HL-60/S4 (cell line): ENCODE measurements around the gene ELAC1.
"Not testable (repeated sequence)": the region's sequence is repeated elsewhere in the genome, so short reads cannot be mapped to it uniquely, and the experiment has no call there.

Source experiments
- in situ Hi-C: fragments of 300-500 bp; cut with MboI; formaldehyde crosslinking; loops from 2 replicates; pipeline ENCODE4 v1.14.3; 2022; ENCODE audit warnings: low sequenced_read_pairs

The ELAC1 gene

DNA sequence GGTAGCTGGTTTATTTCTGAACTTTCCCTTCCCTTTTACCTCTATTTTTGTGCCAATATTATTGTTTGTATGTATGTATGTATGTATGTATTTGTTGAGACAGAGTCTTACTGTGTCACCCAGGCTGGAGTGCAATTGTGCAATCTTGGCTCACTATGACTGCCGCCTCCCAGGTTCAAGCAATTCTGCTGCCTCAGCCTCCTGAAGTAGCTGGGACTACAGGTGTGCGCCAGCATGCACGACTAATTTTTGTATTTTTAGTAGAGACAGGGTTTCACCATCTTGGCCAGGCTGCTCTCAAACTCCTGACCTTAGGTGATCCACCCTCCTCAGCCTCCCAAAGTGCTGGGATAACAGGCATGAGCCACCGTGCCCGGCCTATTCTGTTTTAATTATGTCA, 4.6 kb downstream of the ELAC1 start:
- in situ Hi-C loops, result not testable (repeated sequence)

DNA sequence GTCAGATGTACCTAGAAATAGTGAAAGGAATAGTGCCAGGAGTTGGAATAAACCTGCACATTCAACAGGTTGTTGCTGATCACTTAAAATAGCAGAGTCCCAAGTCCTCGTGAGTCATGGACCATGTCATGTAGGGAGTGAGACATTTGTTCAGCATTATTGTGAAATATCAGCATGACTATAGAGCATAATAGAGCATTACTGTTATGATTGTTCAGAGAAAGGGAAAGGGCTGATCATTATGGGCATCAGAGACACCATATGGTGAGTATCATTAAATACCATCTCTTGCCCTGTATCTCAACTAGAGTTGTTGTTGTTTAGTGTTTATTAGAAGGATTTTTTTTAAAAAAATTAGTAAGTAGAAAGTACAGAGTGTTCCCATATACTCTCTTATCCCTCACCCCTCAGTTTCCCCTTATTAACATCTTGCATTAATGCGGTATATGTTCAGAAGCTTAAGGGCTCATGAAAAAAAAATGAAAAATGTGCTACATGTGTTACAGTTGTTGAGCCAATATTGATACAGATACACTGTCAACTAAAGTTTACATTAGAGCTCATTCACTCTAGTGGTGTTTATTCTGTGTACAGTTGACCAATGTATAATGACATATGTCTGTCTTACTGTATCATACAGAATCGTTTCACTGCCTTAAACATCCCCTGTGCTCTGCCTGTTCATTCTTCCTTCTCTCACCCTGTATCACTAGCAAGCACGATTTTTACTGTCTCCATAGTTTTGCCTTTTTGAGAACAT, 5.7 kb downstream of the ELAC1 start:
- in situ Hi-C loops, result no loop called here

DNA sequence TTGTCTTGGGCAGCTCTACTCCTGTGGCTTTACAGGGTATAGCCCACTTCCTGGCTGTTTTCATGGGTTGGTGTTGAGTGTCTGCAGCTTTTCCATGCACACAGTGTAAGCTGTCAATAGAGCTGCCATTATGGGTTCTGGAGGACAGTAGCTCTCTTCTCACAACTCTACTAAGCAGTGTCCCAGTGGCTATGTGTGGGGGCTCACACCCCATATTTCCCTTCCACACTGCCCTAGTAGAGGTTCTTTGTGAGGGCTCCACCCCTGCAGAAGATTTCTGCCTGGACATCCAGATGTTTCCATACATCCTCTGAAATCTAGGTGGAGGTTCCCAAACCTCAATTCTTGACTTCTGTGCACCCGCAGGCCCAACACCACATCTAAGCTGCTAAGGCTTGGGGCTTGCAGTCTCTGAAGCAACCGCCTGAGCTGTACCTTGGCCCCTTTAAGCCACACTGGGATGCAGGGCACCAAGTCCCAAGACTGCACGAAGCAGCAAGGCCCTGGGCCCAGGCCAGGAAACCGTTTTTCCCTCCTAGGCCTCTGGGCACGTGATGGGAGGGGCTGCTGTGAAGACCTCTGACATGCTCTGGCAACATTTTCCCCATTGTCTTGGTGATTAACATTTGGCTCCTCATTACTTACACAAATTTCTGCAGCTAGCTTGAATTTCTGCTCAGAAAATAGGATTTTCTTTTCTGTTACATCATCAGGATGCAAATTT, 9.4 kb downstream of the ELAC1 start:
- in situ Hi-C loops, result no loop called here

DNA sequence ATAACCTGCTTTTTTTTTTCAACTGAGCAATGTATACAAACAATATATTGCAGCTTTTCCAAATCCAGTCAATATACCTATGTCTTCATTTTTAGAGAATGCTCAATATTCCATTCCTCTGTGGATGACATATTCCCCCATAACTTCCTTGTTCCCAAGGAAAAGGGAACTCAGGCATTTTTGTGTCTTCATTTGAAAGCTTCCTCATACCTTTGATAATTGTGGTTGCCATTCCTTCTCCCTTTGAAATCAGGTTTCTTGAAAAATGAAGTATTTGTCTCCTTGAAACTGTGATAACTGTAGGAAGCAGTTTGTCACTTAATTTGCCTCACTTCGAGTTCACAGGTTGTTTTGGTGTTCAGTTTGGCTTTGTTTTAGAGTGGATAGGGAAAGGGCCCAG, 13.5 kb downstream of the ELAC1 start:
- in situ Hi-C loops, result no loop called here

DNA sequence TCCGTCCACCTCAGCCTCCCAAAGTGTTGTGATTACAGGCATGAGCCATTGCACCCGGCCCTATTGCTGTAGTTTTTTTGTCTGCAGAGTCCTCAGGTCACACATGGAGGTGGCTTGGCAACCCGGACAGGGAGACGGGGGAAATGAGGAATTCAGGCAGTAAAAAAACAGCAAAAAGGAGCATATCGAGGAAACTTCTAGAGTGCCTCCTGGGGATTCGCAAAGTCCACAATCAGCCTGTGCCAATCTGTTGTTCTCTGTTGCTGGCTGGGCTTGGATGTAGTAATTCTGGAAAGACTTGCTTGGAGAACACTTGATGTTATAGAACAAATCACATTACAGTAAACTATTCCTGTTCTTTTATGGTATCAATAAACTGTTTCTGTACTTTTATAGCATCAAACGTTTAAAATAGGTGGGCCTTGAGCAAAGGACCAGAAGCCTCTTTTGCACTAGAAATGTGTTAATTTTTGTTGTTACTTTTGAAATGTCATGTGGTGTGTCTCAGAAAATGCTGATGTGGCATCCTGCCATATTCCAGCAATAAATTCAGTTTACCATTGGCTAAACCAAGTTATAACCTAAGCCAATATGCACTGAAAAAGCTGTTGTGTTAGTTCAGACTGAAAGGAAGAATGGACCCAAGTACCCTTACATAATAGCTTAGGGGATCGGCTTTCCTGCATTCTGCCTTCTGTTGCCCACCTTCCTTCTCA, 14.4 kb downstream of the ELAC1 start:
- in situ Hi-C loops, result no loop called here

- in situ Hi-C loops, result no loop called here
Measured at GRCh38 chr18:50982802-50983179, 15.0 kb downstream of the ELAC1 start.

DNA sequence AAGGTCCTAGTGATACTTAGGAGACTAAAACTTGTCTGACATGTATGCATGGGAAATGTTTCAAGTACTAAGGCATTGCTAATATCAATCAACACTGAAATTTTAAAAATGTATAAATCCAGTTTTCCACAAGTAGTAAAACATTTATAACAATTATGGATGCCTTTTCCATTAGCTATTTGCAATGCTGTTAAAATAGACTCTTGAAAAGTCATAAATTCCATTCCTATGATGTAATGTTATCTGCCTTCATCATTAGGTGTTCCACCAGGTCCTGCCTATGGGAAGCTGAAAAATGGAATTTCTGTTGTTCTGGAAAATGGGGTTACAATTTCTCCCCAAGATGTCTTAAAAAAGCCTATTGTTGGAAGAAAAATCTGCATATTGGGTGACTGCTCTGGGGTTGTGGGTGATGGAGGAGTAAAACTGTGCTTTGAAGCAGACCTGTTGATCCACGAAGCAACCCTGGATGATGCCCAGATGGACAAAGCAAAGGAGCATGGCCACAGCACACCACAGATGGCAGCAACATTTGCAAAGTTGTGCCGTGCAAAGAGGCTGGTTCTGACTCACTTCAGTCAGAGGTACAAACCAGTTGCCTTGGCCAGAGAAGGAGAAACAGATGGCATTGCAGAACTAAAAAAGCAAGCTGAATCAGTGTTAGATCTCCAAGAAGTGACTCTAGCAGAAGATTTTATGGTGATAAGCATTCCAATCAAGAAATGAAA, 18.7 kb downstream of the ELAC1 start:
- in situ Hi-C loops, result no loop called here

DNA sequence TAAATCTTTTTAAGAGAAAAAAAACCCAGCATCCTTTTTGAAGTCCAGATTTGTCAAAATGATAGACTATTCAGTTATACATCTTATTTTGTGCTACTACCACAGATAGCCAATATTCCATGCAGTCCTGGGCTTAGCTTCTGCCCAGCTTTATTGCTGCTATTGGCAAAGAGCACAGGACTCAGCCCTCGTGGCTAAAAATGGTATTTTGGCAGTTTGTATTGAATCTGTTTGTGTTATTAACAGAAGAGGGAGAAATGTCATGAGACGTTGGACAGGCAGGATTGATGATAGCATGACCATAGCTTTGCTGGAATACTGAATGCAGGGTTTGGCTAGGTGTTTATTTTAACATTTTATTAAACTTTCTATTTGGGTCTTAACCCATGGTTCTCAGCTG, 19.4 kb downstream of the ELAC1 start:
- in situ Hi-C loops, result no loop called here

- in situ Hi-C loops, result no loop called here
Measured at GRCh38 chr18:50989711-50990110, 21.9 kb downstream of the ELAC1 start.

- in situ Hi-C loops, result no loop called here
Measured at GRCh38 chr18:50992351-50992762, 24.5 kb downstream of the ELAC1 start.

DNA sequence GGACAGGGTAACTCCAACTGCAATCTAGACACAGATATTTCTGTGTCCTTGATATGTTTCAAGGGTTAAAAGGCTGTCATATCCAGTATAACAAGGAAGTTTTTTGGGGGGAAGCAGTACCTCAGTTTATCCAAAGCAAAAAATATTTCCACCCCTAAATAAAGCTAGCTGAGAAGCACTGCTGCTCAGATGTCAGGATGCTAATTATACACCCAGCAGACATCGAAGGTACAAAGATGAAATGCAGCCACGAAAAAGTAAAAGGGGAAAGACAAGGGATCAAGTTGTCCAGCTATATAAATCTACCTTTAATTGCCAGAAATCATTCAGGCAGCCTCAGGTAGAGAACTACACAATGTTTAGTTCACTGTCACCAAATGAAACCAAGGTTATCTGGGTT, 26.2 kb downstream of the ELAC1 start:
- in situ Hi-C loops, result no loop called here

DNA sequence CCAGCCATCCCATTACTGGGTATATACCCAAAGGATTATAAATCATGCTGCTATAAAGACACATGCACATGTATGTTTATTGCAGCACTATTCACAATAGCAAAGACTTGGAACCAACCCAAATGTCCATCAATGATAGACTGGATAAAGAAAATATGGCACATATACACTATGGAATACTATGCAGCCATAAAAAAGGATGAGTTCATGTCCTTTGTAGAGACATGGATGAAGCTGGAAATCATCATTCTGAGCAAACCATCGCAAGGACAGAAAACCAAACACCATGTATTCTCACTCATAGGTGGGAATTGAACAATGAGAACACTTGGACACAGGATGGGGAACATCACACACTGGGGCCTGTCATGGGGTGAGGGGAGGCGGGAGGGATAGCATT, 35.3 kb downstream of the ELAC1 start:
- in situ Hi-C loops, result not testable (repeated sequence)

DNA sequence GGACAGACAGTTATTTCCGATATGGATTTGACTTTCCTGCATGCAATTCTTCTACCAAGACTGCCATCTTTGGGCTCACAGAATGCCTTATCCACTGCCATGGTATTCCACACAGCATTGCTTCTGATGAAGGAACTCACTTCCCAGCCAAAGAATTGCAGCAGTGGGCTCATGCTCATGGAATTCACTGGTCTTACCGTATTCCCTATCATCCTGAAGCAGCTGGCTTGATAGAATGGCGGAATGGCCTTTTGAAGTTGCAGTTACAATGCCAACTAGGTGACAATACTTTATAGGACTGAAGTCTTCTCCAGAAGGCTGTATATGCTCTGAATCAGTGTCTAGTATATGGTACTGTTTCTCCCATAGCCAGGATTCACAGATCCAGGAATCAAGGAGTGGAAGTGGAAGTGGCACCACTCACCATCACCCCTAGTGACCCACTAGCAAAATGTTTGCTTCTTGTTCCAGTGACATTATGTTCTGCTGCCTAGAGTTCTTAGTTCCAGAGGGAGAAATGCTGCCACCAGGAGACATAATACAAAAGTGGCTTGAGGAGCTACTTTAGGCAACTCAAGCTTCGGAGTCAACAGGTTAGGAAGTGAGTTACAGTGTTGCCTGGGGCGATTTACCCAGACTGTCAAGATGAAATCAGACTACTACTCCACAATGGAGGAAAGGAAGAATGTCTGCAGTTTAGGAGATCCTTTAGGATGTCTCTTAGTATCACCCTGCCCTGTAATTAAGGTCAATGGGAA, 38.4 kb downstream of the ELAC1 start:
- in situ Hi-C loops, result no loop called here

DNA sequence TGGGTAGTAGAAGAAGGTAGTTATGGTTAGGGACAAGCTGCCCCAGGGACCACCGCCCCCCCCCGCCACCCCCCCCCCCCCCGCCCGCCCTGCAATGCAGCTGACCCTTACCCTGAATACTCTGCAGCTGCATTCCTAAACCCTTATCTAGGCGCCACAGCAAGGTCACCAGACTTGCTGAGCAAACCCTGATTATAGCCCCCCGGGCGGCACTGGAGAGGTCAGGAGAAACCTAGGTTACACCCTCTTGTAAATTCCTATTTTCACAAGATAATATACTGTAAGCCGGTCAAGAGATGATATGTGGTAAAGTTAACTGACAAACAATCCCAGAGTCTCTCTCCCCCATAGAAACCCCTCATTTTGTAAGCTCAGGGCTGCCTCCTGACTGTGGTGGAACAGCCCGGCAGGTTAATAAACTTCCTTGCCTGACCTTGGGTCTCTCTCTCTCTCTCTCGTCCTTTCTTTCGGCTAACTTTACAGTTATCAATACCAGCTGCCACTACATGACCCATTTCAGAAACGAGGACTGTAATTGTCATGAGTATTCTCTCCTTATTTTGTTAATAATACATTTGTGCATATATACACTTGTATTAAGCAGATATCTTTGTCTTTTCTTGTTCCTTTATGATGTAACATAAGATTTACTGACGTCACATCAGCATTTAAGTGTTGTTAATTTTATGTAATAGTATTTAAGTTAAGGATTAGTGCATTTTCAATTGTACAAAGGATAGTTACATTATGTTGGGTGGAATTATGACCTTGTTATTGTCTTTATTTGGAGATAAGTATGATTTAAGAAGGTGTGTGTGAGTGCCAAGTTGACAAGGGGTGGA, 39.3 kb downstream of the ELAC1 start:
- in situ Hi-C loops, result no loop called here

GRCh38 chr18:51007790-51008139, 39.9 kb downstream of the ELAC1 start:
- in situ Hi-C loops, result no loop called here

DNA sequence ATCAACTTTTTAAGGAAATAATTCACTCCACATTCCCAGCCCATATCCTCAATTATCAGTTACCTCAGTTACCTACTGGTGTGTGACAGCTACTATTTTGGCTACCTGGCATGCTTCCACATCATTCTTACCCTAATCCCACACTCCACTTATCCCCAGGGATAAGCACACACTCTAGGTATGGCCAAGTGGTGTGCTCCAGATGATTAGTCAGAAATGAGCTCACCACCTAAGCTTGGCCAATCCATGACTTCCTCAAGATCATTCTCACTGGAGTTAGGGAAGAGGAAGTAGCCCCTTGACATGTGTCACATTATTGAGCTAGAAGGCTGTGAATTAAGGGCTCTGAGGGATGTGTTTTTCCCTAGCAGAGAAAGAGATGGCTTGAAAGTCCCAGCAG, 41.2 kb downstream of the ELAC1 start:
- in situ Hi-C loops, result no loop called here

- in situ Hi-C loops, result no loop called here
Measured at GRCh38 chr18:51010218-51010617, 42.4 kb downstream of the ELAC1 start.

GRCh38 chr18:51011709-51012108, 43.9 kb downstream of the ELAC1 start:
- in situ Hi-C loops, result no loop called here

DNA sequence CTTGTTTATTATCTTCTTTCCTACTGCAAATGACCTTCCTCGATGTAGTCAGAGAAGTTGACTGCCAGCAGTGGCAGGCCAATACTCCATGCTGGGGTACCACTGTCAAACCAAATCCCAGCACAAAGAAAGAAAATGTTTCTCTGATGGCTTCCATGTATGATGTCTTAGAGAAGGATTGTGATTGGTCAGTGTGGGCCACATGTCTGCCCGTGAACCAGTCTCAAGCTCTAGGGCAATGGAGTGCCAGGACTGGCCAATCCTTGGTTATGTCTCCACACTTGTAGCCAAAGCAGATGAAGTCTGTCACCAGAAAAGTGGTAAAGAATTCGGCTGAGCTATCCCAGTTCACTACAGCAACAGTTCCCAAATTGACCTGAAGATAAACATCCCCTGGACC, 44.6 kb downstream of the ELAC1 start:
- in situ Hi-C loops, result no loop called here

GRCh38 chr18:51013259-51013658, 45.4 kb downstream of the ELAC1 start:
- in situ Hi-C loops, result no loop called here
